CD4-positive, alpha-beta T cell treated with Interferon gamma for 1 hour (primary cell): ENCODE data around the gene PLEKHG2.
"Not testable (repeated sequence)": the region's sequence is repeated elsewhere in the genome, so short reads cannot be mapped to it uniquely, and the experiment has no call there.

Experiments used
- DNase-seq: peaks from one replicate; pipeline ENCODE4 v3.0.0-alpha.2; 2020

PLEKHG2 gene

GRCh38 chr19:39446365-39447084 lies 34.1 kb downstream of the PLEKHG2 start:
- no peak for DNase-seq

DNA sequence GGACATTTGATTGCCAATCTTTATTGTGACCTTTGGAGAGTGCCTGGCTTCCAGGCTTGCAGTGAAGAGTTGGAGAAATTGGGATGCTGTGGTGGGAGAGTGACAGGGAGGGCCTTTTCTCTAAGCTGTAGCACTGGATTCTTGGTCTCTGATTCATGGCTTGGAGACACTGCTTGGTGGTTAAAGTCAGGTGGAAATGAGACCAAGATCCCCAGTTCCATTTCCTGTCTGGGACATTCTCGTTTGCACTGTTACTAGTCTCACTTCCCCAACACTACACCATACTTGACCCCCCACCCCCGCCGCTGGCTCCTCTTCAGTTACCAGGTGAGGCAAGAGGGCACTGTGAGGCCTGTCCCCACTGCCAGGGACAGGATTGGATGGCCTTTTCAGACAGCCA lies 35.8 kb downstream of the PLEKHG2 start:
- DNase-seq = peak; percentile 25

DNA sequence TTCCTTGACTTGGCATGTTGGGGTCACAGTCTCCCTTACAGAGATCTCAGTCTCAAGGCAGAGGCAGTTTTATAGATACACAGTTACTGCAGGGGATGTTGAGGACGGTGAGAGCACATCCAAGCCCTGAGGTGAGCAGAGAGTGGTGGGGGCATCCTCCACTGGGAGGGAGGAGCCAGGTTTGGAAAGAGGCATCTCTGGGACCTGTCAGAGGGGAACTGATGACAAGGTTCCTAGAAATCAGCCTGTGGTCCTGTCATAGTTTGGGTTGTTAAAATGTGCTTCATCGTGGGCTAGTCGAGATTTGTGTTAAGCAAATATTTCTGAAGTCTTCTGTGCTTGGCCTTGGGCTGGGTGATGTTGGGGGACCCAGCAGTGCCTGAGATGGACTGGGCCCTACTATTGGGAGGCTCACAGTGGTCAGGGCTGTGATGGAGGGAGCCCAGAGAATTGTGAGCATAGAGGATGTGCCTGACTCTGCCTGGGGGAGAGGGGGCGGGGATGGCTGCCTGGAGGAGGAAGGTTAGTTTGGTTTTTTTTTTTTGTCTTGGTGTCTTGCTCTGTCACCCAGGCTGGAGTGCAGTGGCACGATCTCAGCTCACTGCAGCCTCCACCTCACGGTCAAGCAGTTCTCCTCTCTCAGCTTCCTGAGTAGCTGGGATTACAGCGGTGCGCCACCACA lies 36.8 kb downstream of the PLEKHG2 start:
- DNase-seq = no peak

DNA sequence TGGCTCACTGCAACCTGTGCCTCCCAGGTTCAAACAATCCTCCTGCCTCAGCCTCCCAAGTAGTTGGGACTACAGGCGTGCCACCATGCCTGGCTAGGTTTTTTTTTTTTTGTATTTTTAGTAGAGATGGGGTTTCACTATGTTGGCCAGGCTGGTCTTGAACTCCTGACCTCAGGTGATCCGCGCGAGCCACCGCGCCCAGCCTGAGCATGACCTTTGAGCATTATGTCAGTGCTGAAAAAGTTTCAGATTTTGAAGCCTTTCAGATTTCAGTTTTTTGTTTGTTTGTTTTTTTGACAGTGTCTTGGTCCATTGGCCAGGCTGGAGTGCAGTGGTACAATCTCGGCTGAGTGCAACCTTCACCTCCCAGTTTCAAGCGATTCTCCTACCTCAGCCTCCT lies 38.8 kb downstream of the PLEKHG2 start:
- DNase-seq = not testable (repeated sequence)

DNA sequence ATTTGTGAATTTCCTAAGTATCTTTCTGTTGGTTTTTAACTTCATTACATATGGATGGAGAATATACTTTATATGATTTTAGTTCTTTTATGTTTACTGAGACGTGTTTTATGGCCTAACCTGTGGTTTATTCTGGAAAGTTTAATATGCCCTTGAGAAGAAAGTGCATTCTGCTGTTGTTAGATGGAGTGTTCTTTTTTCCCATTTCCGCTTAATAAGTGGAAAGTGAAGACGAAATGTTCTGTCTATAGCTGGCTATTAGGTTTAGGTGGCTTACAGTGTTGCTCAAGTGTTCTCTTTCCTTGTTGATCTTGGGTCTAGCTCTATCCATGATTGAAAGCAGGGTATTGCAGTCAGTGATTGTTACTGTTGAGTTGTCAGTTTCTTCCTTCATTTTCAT lies 50.9 kb downstream of the PLEKHG2 start:
- DNase-seq = no peak

- DNase-seq = no peak
Observed at GRCh38 chr19:39465956-39466747, 53.7 kb downstream of the PLEKHG2 start.

DNA sequence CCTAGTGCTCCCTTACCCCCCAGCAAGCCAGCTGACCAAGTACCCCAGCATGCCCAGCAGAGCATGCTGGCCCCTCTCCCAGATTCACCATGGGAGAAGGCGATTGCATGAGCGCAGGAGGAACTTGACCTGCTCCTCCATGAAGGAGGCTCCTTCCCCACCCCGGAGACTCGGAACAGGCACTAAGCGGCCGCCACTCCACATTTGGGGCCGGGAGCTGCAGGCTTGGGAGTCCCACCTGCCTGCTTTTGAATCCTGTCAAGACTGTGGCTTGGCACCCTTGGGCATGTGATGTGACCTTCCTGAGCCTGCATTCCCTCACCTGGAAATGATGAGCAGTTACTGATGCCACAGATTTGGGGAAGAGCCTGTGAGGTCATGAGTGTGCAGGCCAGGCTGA lies 55.5 kb downstream of the PLEKHG2 start:
- DNase-seq = no peak

GRCh38 chr19:39469036-39469435 lies 56.6 kb downstream of the PLEKHG2 start:
- DNase-seq = no peak

DNA sequence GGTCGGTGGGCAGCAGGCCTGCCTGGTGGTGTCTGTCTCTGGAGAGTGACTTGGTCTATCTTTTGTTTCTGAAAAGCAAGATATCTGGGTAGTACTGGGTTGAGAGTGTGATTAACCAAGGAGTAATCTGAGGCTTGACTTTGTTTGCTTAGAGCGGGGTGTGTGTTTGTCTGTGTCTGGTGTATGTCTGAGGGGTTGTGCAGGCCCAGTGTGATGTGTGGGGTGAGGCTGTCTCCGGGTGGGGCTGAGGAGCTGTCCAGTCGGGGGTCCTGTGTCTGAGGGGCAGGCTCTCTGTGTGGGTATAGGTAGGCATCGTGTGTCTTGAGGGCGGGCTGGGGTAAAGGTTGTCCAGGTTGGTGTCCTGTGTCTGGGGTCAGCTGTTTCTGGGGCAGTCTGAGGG lies 57.1 kb downstream of the PLEKHG2 start:
- no peak for DNase-seq

DNA sequence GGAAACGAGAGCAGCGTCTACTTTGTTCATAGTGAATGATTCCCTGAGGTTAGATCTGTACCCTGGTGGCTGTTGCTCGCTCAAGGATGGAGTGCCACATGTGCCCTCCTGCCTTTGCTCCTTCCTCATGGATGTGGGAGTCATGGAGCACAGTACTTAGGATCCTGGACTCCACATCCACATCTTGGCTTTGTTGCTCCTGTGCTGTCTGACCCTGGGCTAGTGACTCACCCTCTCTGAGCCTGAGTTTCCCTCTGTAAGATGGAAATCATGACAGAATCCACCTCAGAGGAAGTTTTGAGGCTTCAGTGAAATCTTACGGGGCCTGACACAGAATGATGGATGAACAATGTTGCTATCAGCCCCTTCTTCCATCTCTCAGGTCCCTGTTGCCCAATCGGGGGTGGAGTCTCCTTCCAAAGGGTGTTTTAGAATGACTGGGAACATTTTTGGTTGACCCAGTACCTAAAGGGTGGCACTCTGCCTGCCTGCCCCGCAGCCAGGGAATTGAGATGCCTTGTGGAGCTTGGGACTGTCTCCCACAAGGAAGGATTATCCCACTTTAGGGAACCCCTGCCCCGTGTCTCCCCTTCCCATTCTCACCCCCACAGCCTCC lies 58.4 kb downstream of the PLEKHG2 start:
- no peak for DNase-seq

- no peak for DNase-seq
Observed at GRCh38 chr19:39471756-39472536, 59.5 kb downstream of the PLEKHG2 start.

DNA sequence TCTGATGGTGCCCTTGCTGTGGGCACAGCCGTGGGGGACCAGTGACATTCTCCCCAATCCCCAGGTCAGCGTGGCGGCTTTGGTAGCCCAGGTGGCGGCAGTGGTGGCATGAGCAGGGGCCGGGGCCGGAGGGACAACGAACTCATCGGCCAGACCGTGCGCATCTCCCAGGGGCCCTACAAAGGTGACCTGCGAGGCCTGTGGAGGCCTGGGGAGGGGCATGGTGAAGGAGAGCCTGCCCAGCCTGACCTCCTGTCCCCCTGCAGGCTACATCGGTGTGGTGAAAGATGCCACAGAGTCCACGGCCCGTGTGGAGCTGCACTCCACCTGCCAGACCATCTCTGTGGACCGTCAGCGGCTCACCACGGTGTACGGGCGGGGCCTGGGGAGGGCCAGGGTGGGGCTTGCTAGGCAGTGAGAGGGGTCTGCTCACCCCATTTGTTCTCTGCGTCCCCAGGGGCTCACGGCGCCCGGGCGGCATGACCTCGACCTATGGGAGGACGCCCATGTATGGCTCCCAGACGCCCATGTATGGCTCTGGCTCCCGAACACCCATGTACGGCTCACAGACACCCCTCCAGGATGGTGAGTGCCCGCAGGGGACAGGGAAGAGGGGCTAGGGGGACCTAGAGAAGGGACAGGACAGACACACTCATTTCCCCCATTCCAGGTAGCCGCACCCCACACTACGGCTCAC lies 60.4 kb downstream of the PLEKHG2 start:
- DNase-seq = no peak

DNA sequence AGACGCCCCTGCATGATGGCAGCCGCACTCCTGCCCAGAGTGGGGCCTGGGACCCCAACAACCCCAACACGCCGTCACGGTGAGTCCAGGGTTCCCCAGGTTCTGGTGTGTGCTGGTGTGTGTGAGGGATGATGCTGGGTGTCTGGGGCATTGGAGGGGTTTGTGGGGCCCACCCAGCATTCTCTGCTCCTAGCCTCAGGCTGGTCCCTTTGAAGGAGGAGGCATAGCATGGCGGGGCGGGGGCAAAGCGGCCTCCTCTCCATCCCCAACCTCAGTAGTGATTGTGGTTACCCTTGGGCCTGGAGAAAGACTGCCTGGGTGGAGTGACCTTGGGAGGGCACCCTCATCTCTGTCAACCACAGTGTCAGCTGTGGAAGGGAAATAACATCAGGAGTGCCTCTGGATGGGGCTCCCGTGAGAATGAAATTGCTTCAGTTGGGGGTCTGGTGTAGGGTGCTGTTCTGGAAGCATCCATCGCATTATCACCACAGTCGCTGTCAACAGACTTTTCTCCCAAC lies 61.0 kb downstream of the PLEKHG2 start:
- DNase-seq = no peak

DNA sequence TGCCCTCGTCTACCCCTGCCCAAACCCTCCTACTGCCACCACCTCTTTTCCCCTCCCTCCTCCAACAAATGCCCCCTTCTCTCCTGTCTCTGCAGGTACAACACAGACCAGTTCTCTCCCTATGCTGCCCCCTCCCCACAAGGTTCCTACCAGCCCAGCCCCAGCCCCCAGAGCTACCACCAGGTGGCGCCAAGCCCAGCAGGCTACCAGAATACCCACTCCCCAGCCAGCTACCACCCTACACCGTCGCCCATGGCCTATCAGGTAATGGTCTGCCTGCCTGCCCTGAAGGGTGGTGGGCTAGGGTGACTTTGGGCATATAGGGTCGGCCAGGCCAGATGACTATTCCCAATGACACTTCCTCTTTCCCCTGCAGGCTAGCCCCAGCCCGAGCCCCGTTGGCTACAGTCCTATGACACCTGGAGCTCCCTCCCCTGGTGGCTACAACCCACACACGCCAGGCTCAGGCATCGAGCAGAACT lies 61.7 kb downstream of the PLEKHG2 start:
- DNase-seq = peak; percentile 65

DNA sequence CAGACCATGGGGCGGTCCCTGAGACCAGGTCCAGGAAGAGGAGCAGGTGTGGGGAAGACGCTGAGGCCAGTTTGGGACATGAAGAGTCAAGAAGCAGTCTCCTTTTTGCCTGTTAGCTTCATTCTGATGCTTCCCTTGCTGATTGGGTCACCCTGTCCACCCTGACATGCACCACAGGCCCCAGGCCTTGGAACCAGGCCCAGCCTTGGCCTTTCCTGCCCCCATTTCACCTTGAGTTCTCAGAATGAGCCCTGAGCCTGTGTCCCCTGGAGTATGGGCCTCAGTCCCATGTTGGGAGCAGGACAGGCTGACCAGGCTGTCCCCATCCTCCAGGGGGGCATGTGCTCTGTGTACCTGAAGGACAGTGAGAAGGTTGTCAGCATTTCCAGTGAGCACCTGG lies 63.3 kb downstream of the PLEKHG2 start:
- no peak for DNase-seq
